GM23338 (cell line): ENCODE results near the gene DTNB. TPM values are rescaled to one million over a fixed set of nuclear protein-coding genes. Genes with fewer than 3 reads are reported as not detected.

ENCODE experiments used
- ATAC-seq: fragments of 200-7000 bp; cut with Tn5 transposase; 3 replicates; pipeline ENCODE4 v1.9.1; 2020
- DNase-seq: peaks from one replicate; pipeline ENCODE4 v3.0.0-alpha.2; 2015; ENCODE audit warnings: low spot score
- H2AFZ ChIP-seq: fragments of 200-600 bp; sonication (generic); 2 replicates; pipeline ENCODE4 v1.8.0; 2016; ENCODE audit warnings: antibody characterized with exemption, mild to moderate bottlenecking, moderate library complexity
- H3F3A ChIP-seq: fragments of 200-600 bp; sonication (generic); replicated peaks from 2 replicates; pipeline ENCODE4 v1.8.0; 2017; ENCODE audit warnings: antibody characterized with exemption, mixed run types, low read depth
- H3K27ac ChIP-seq: fragments of 200-600 bp; sonication (generic); 2 replicates; pipeline ENCODE4 v1.6.1; 2016; ENCODE audit warnings: low read depth
- H3K27me3 ChIP-seq: fragments of 200-600 bp; sonication (generic); 2 replicates; pipeline ENCODE4 v1.8.0; 2016; ENCODE audit warnings: mild to moderate bottlenecking, mixed run types, moderate library complexity; ENCODE audit not compliant: insufficient read depth
- H3K36me3 ChIP-seq: fragments of 200-600 bp; sonication (generic); 2 replicates; pipeline ENCODE4 v1.8.0; 2016; ENCODE audit warnings: mild to moderate bottlenecking; ENCODE audit not compliant: insufficient read depth
- H3K4me1 ChIP-seq: fragments of 200-600 bp; sonication (generic); 2 replicates; pipeline ENCODE4 v1.8.0; 2016; ENCODE audit warnings: mild to moderate bottlenecking, moderate library complexity; ENCODE audit not compliant: insufficient read depth
- H3K4me2 ChIP-seq: fragments of 200-600 bp; sonication (generic); 2 replicates; pipeline ENCODE4 v1.7.1; 2017; ENCODE audit warnings: mixed run types
- H3K4me3 ChIP-seq: fragments of 200-600 bp; sonication (generic); 2 replicates; pipeline ENCODE4 v1.6.1; 2016; ENCODE audit warnings: mixed run types
- H3K79me2 ChIP-seq: fragments of 200-600 bp; sonication (generic); replicated peaks from 2 replicates; pipeline ENCODE4 v1.8.0; 2017; ENCODE audit warnings: mild to moderate bottlenecking; ENCODE audit not compliant: insufficient read depth
- H3K9me2 ChIP-seq: fragments of 200-600 bp; sonication (generic); 2 replicates; pipeline ENCODE4 v1.8.0; 2017; ENCODE audit not compliant: insufficient read depth
- H4K20me1 ChIP-seq: fragments of 200-600 bp; sonication (generic); replicated peaks from 2 replicates; pipeline ENCODE4 v1.8.0; 2017; ENCODE audit warnings: mild to moderate bottlenecking; ENCODE audit not compliant: insufficient read depth
- H3K27ac Mint-ChIP-seq: 2 replicates; pipeline ENCODE4 v1.8.0; 2020; ENCODE audit warnings: inconsistent platforms, mild to moderate bottlenecking, moderate library complexity, mixed read lengths
- H3K27me3 Mint-ChIP-seq: 3 replicates; pipeline ENCODE4 v1.8.0; 2022; ENCODE audit warnings: low read depth, mild to moderate bottlenecking, moderate library complexity, mixed read lengths, inconsistent platforms; ENCODE audit not compliant: insufficient read depth, poor library complexity
- H3K36me3 Mint-ChIP-seq: 3 replicates; pipeline ENCODE4 v1.8.0; 2021; ENCODE audit warnings: low read depth, mild to moderate bottlenecking, inconsistent platforms, moderate library complexity, mixed read lengths
- H3K4me1 Mint-ChIP-seq: 3 replicates; pipeline ENCODE4 v1.8.0; 2020; ENCODE audit warnings: mild to moderate bottlenecking, inconsistent platforms, mixed read lengths
- H3K4me3 Mint-ChIP-seq: 3 replicates; pipeline ENCODE4 v1.8.0; 2021; ENCODE audit warnings: moderate library complexity, mild to moderate bottlenecking, inconsistent platforms, mixed read lengths
- H3K9me3 Mint-ChIP-seq: 3 replicates; pipeline ENCODE4 v1.8.0; 2020; ENCODE audit warnings: moderate library complexity, mild to moderate bottlenecking, inconsistent platforms, mixed read lengths
- CREB1 ChIP-seq: fragments of 250-450 bp; sonication (Bioruptor Pico); IDR thresholded peaks from 2 replicates; pipeline ENCODE4 v1.5.0; 2020; ENCODE audit warnings: low read depth, mild to moderate bottlenecking, moderate library complexity
- CTCF ChIP-seq, 2 experiments: fragments of 200-600 bp in 1 of 2; sonication (generic) in 1 of 2; conservative IDR thresholded peaks; 2 replicates each; pipeline versions ENCODE4 v1.5.1 to v1.6.1; 2016 to 2017; ENCODE audit warnings: antibody characterized with exemption in 2 of 2, low read depth in 2 of 2, mild to moderate bottlenecking in 2 of 2, moderate library complexity in 1 of 2
- EZH2 ChIP-seq: fragments of 200-600 bp; sonication (generic); IDR thresholded peaks from one replicate; pipeline ENCODE4 v1.8.0; 2017; ENCODE audit warnings: antibody characterized with exemption, mild to moderate bottlenecking, low read depth; ENCODE audit not compliant: unreplicated experiment
- EZH2phosphoT487 ChIP-seq: fragments of 200-600 bp; sonication (generic); IDR thresholded peaks from one replicate; pipeline ENCODE4 v1.8.1; 2018; ENCODE audit warnings: antibody characterized with exemption; ENCODE audit not compliant: unreplicated experiment
- JUNB ChIP-seq: IDR thresholded peaks from one replicate; pipeline ENCODE4 v1.6.1; 2016; ENCODE audit warnings: antibody characterized with exemption; ENCODE audit not compliant: unreplicated experiment
- NANOG ChIP-seq: IDR thresholded peaks from 2 replicates; pipeline ENCODE4 v1.6.1; 2016; ENCODE audit warnings: antibody characterized with exemption, borderline replicate concordance
- REST ChIP-seq: IDR thresholded peaks from one replicate; pipeline ENCODE4 v1.6.1; 2018; ENCODE audit warnings: antibody characterized with exemption; ENCODE audit not compliant: unreplicated experiment
- ZNF331 ChIP-seq: fragments of 250-450 bp; sonication (Bioruptor Pico); IDR thresholded peaks from 2 replicates; pipeline ENCODE4 v1.5.0; 2020; ENCODE audit warnings: low read depth, mild to moderate bottlenecking, moderate library complexity
- polyA plus RNA-seq: library from polyadenylated mRNA; unstranded; fragments of >200 nt; fragmentation: Nextera tagmentation; extraction: Ambion mirVana; gene quantifications from 2 replicates; pipeline ENCODE4 v1.2.1, GENCODE V29; 2016
- total RNA-seq: library from RNA; depleted of rRNA; stranded (reverse); fragments of >200 nt; shearing (Covaris generic); gene quantifications from 2 replicates; pipeline ENCODE4 v1.2.3, GENCODE V29; 2014
- TF ChIP-seq, protein P1 (sequence below): IDR thresholded peaks from 2 replicates; pipeline ENCODE4 v1.6.1; 2016; ENCODE audit warnings: antibody characterized with exemption

Gene DTNB
- total and polyA plus RNA-seq, 2 experiments from 2014 or later, result 22.1 to 29.4 TPM

DNA sequence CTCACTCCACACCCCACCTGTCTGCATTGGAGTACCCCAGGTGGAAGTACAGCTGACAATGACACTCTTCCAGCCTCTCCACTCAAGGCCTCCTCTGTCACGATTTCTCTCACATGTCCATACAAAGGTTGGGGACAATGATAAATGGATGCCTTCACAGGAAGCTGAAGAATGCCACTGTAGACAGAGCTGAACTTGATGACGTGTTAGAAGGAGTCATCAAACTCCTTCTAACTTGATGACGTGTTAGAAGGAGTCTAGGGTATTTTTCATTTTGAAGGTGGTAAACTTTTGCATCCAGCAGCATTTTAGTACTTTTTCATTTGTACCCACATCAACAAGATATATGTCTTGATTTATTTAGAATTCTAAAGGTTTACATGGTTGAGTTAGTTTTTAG, 168.2 kb downstream of the DTNB start:
- Mint-ChIP-seq H3K27ac (no peak overlapping the region), H3K4me1 (peaks cover 3% of the 10 kb centered on the region; the same call in 2 of the 3 replicates), H3K9me3 (no peaks in the 10 kb centered on the region), H3K4me3 (no peak overlapping the region), H3K36me3 (no peaks in the 10 kb centered on the region; the same call in 2 of the 3 replicates), H3K27me3 (peaks cover 4% of the 10 kb centered on the region)
- Histone ChIP-seq H4K20me1 (no peaks in the 10 kb centered on the region; the same call in 1 of the 2 replicates), H3K27ac (no peak overlapping the region), H3K79me2 (no peaks in the 10 kb centered on the region), H3K27me3 (no peaks in the 10 kb centered on the region), H3K4me1 (no peaks in the 10 kb centered on the region), H3K9me2 (no peaks in the 10 kb centered on the region), H3F3A (no peaks in the 10 kb centered on the region), H3K36me3 (no peaks in the 10 kb centered on the region), H3K4me2 (no peak overlapping the region), H2AFZ (no peak overlapping the region), H3K4me3 (no peak overlapping the region)
- TF ChIP-seq ZNF331 (CRISPR knock-in tag), result no peak
- TF ChIP-seq NANOG, result no peak
- no peak for TF ChIP-seq JUNB
- TF ChIP-seq EZH2, result no peak
- DNase-seq (no peak), ATAC-seq (no peak)

GRCh38 chr2:25504266-25504665, 169.1 kb downstream of the DTNB start:
- H3K36me3 Mint-ChIP-seq, result no peaks in the 10 kb centered on the region; the same call in 2 of the 3 replicates
- H3F3A ChIP-seq, result no peaks in the 10 kb centered on the region
- no peaks in the 10 kb centered on the region for H3K9me3 Mint-ChIP-seq
- no peak overlapping the region for H3K4me3 ChIP-seq
- no peaks in the 10 kb centered on the region for H3K36me3 ChIP-seq
- H3K4me1 ChIP-seq, result no peaks in the 10 kb centered on the region
- H3K4me1 Mint-ChIP-seq, result peaks cover under 1% of the 10 kb centered on the region; the same call in 2 of the 3 replicates
- no peak overlapping the region for H3K27ac ChIP-seq
- DNase-seq (no peak), ATAC-seq (no peak)
- H3K27me3 ChIP-seq, result no peaks in the 10 kb centered on the region
- no peaks in the 10 kb centered on the region for H3K9me2 ChIP-seq
- no peak overlapping the region for H3K27ac Mint-ChIP-seq
- no peak overlapping the region for H2AFZ ChIP-seq
- peaks cover 4% of the 10 kb centered on the region for H3K27me3 Mint-ChIP-seq
- H3K79me2 ChIP-seq, result no peaks in the 10 kb centered on the region
- no peak overlapping the region for H3K4me2 ChIP-seq
- no peak overlapping the region for H3K4me3 Mint-ChIP-seq
- no peaks in the 10 kb centered on the region; the same call in 1 of the 2 replicates for H4K20me1 ChIP-seq
- TF ChIP-seq JUNB, result no peak

DNA sequence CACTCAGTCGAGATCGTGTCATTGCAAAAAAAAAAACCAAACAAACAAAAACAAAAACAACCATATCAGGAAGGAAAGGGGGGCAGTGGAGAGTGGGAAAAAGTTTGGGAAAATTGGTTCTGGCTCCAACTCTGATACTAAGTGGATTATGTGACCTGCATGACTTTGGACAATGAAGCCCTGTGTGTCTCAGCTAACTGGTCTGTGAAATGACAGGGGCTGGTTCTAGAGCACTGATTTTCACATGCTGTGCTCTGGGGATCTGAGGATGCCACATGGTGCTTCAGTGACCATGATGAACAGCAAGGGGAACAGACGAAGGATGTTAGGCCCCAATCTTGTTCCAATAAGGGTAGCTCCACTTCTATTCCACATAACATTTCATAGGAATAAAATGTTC, 174.2 kb downstream of the DTNB start:
- no peak overlapping the region for H3K4me3 Mint-ChIP-seq
- Histone ChIP-seq H3K4me3 (no peak overlapping the region), H3K27me3 (no peaks in the 10 kb centered on the region), H3K9me2 (no peaks in the 10 kb centered on the region), H4K20me1 (no peaks in the 10 kb centered on the region; the same call in 1 of the 2 replicates), H2AFZ (no peak overlapping the region), H3K36me3 (no peaks in the 10 kb centered on the region), H3K4me2 (no peak overlapping the region), H3K79me2 (no peaks in the 10 kb centered on the region), H3F3A (no peaks in the 10 kb centered on the region), H3K27ac (no peak overlapping the region), H3K4me1 (no peaks in the 10 kb centered on the region)
- peaks cover 6% of the 10 kb centered on the region for H3K4me1 Mint-ChIP-seq
- ATAC-seq, result no peak
- DNase-seq, result no peak
- peaks cover 3% of the 10 kb centered on the region for H3K27me3 Mint-ChIP-seq
- H3K27ac Mint-ChIP-seq, result peak overlapping the region; percentile 59; the same call in 1 of the 2 replicates
- no peaks in the 10 kb centered on the region for H3K9me3 Mint-ChIP-seq
- H3K36me3 Mint-ChIP-seq, result no peaks in the 10 kb centered on the region
- TF ChIP-seq, protein P1, sequence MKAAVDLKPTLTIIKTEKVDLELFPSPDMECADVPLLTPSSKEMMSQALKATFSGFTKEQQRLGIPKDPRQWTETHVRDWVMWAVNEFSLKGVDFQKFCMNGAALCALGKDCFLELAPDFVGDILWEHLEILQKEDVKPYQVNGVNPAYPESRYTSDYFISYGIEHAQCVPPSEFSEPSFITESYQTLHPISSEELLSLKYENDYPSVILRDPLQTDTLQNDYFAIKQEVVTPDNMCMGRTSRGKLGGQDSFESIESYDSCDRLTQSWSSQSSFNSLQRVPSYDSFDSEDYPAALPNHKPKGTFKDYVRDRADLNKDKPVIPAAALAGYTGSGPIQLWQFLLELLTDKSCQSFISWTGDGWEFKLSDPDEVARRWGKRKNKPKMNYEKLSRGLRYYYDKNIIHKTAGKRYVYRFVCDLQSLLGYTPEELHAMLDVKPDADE, result no peak
- TF ChIP-seq NANOG (no peak), CREB1 (CRISPR knock-in tag) (no peak), EZH2 (no peak), REST (no peak), EZH2phosphoT487 (no peak), JUNB (no peak), ZNF331 (CRISPR knock-in tag) (no peak), CTCF (conservative IDR thresholded peaks at IDR 0.05; ENCODE audit: low read depth in 2 of 2) (no peak)
